H1 (cell line): ENCODE results near the gene OR5A1. TPM values are rescaled to one million over a fixed set of nuclear protein-coding genes. Genes with fewer than 3 reads are reported as not detected.

Experiments
- CTCF ChIA-PET: fragments of 300-600 bp; sonication (Branson Sonifier 250); formaldehyde crosslinking; loops from one replicate; lab custom pipeline; 2021; ENCODE audit not compliant: partially characterized antibody; lab: Charles Lee
- POLR2A ChIA-PET: fragments of 300-600 bp; sonication (Branson Sonifier 250); formaldehyde crosslinking; loops from one replicate; lab custom pipeline; 2021; ENCODE audit warnings: inconsistent platforms; ENCODE audit not compliant: partially characterized antibody; lab: Charles Lee
- DNase-seq, 2 experiments: peaks; one replicate each; pipeline versions ENCODE4 v3.0.0 to v3.0.0-alpha.2; 2010 to 2022; ENCODE audit warnings: low spot score in 2 of 2, low read depth in 1 of 2, mixed read lengths in 1 of 2
- FAIRE-seq: peaks from 2 replicates; lab custom pipeline; 2011; peaks lifted over from hg19 to GRCh38; lab: Jason Lieb, UNC
- H2AFZ ChIP-seq: 2 replicates; pipeline ENCODE4 v1.8.1; 2012; ENCODE audit warnings: low read length, inconsistent platforms
- H2AK5ac ChIP-seq: 2 replicates; pipeline ENCODE4 v1.6.1; 2013; ENCODE audit warnings: low read depth, low read length
- H2BK120ac ChIP-seq: replicated peaks from 2 replicates; pipeline ENCODE3; 2013; ENCODE audit warnings: low read depth, low read length, inconsistent platforms
- H2BK12ac ChIP-seq: 2 replicates; pipeline ENCODE4 v1.6.1; 2013; ENCODE audit warnings: low read depth, low read length
- H2BK15ac ChIP-seq: 2 replicates; pipeline ENCODE4 v1.6.1; 2013; ENCODE audit warnings: low read length
- H2BK20ac ChIP-seq: 2 replicates; pipeline ENCODE4 v1.6.1; 2013; ENCODE audit warnings: low read length
- H2BK5ac ChIP-seq: 2 replicates; pipeline ENCODE4 v1.6.1; 2013; ENCODE audit warnings: low read depth, low read length
- H3K14ac ChIP-seq: 2 replicates; pipeline ENCODE4 v1.6.1; 2013; ENCODE audit warnings: inconsistent platforms; ENCODE audit not compliant: insufficient read length
- H3K18ac ChIP-seq: 2 replicates; pipeline ENCODE4 v1.6.1; 2013; ENCODE audit warnings: low read length; ENCODE audit errors: extremely low read depth
- H3K23ac ChIP-seq: 2 replicates; pipeline ENCODE4 v1.6.1; 2013; ENCODE audit warnings: inconsistent platforms; ENCODE audit not compliant: insufficient read length
- H3K23me2 ChIP-seq: 2 replicates; pipeline ENCODE4 v1.6.1; 2013; ENCODE audit warnings: low read depth, low read length
- H3K27ac ChIP-seq: 2 replicates; pipeline ENCODE4 v1.6.1; 2011; ENCODE audit warnings: low read depth, low read length, inconsistent platforms
- H3K27me3 ChIP-seq, 4 experiments: replicated peaks in 1 of 4; 1 replicate in 1 of 4; 2 replicates in 3 of 4; pipeline versions ENCODE4 v1.6.1 to v1.8.1; 2011 to 2013; ENCODE audit warnings: low read length in 3 of 4, mild to moderate bottlenecking in 3 of 4, inconsistent platforms in 2 of 4, mixed read lengths in 2 of 4, moderate library complexity in 1 of 4; ENCODE audit not compliant: control insufficient read depth in 3 of 4, insufficient read depth in 3 of 4; ENCODE audit errors: extremely low read depth in 1 of 4
- H3K36me3 ChIP-seq, 4 experiments: 2 replicates each; pipeline versions ENCODE4 v1.6.1 to v1.8.1; 2011 to 2013; ENCODE audit warnings: mild to moderate bottlenecking in 4 of 4, low read length in 3 of 4, moderate library complexity in 2 of 4, control low read depth in 1 of 4, inconsistent platforms in 1 of 4; ENCODE audit not compliant: insufficient read depth in 4 of 4, control insufficient read depth in 2 of 4
- H3K4ac ChIP-seq: replicated peaks from 2 replicates; pipeline ENCODE3; 2013; ENCODE audit warnings: low read length, low read depth, mixed read lengths, inconsistent platforms; ENCODE audit not compliant: insufficient read length
- H3K4me1 ChIP-seq, 4 experiments: replicated peaks in 1 of 4; 1 replicate in 1 of 4; 2 replicates in 3 of 4; pipeline versions ENCODE4 v1.6.1 to v1.8.1; 2011 to 2013; ENCODE audit warnings: low read length in 3 of 4, inconsistent platforms in 2 of 4, mixed read lengths in 1 of 4; ENCODE audit not compliant: insufficient read depth in 4 of 4, control insufficient read depth in 3 of 4
- H3K4me2 ChIP-seq, 2 experiments: 2 replicates each; pipeline versions ENCODE4 v1.6.1 to v1.8.1; 2011 to 2013; ENCODE audit warnings: low read depth in 2 of 2, low read length in 2 of 2, control low read depth in 1 of 2, inconsistent platforms in 1 of 2, mild to moderate bottlenecking in 1 of 2; ENCODE audit not compliant: insufficient read depth in 1 of 2
- H3K4me3 ChIP-seq, 4 experiments: fragments of 200-600, 300-600 bp in 1 of 4; sonication (generic), shearing (Covaris generic), sonication (Bioruptor Twin) in 1 of 4; 2 replicates each; pipeline versions ENCODE4 v1.5.1 to v1.8.1; 2011 to 2016; ENCODE audit warnings: low read length in 4 of 4, low read depth in 3 of 4, control low read depth in 2 of 4, inconsistent platforms in 2 of 4, mild to moderate bottlenecking in 2 of 4, mixed read lengths in 1 of 4, moderate library complexity in 1 of 4; ENCODE audit not compliant: insufficient read depth in 2 of 4; ENCODE audit errors: extremely low read depth in 1 of 4
- H3K56ac ChIP-seq: replicated peaks from 2 replicates; pipeline ENCODE3; 2013; ENCODE audit warnings: low read depth, mild to moderate bottlenecking, mixed read lengths, low read length, inconsistent platforms; ENCODE audit not compliant: insufficient read length
- H3K79me1 ChIP-seq: 2 replicates; pipeline ENCODE4 v1.6.1; 2013; ENCODE audit warnings: low read depth, low read length, control low read depth
- H3K79me2 ChIP-seq, 2 experiments: 2 replicates each; pipeline versions ENCODE4 v1.6.1 to v1.8.1; 2012 to 2013; ENCODE audit warnings: low read length in 2 of 2, mild to moderate bottlenecking in 2 of 2, inconsistent platforms in 1 of 2; ENCODE audit not compliant: insufficient read depth in 2 of 2, control insufficient read depth in 1 of 2
- H3K9ac ChIP-seq, 4 experiments: replicated peaks in 1 of 4; 1 replicate in 1 of 4; 2 replicates in 3 of 4; pipeline versions ENCODE4 v1.6.1 to v1.8.1; 2011 to 2013; ENCODE audit warnings: low read depth in 3 of 4, low read length in 3 of 4, control low read depth in 2 of 4, mild to moderate bottlenecking in 2 of 4, moderate library complexity in 2 of 4, inconsistent platforms in 1 of 4; ENCODE audit errors: extremely low read depth in 1 of 4
- H3K9me3 ChIP-seq, 2 experiments: 2 replicates each; pipeline versions ENCODE4 v1.6.1 to v1.8.1; 2012 to 2013; ENCODE audit warnings: mild to moderate bottlenecking in 2 of 2, moderate library complexity in 2 of 2, control low read depth in 1 of 2, inconsistent platforms in 1 of 2, low read depth in 1 of 2, low read length in 1 of 2, mixed read lengths in 1 of 2; ENCODE audit not compliant: insufficient read depth in 2 of 2
- H4K20me1 ChIP-seq, 2 experiments: replicated peaks in 1 of 2; 2 replicates each; pipeline versions ENCODE3 to v1.8.1; 2011 to 2013; ENCODE audit warnings: inconsistent platforms in 2 of 2, low read length in 2 of 2, mild to moderate bottlenecking in 1 of 2; ENCODE audit not compliant: insufficient read depth in 2 of 2, control insufficient read depth in 1 of 2
- H4K5ac ChIP-seq: 2 replicates; pipeline ENCODE4 v1.6.1; 2013; ENCODE audit warnings: low read length, low read depth, mixed read lengths, inconsistent platforms; ENCODE audit not compliant: insufficient read length
- H4K8ac ChIP-seq: 2 replicates; pipeline ENCODE4 v1.8.0; 2013; ENCODE audit warnings: mild to moderate bottlenecking, moderate library complexity, low read length, inconsistent platforms; ENCODE audit not compliant: insufficient read depth; ENCODE audit errors: extremely low read depth
- H4K91ac ChIP-seq: replicated peaks from 2 replicates; pipeline ENCODE3; 2013; ENCODE audit warnings: low read length, mixed read lengths, inconsistent platforms; ENCODE audit not compliant: insufficient read length
- ASH2L ChIP-seq: fragments of 200-600, 300-600 bp; sonication (generic); IDR thresholded peaks from one replicate; pipeline ENCODE4 v1.7.1; 2017; ENCODE audit warnings: low read length
- BACH1 ChIP-seq: IDR thresholded peaks from 2 replicates; pipeline ENCODE4 v1.6.1; 2012; ENCODE audit warnings: low read length, improper control_type of control experiment
- EGR1 ChIP-seq: IDR thresholded peaks from 2 replicates; pipeline ENCODE4 v1.6.1; 2011; ENCODE audit warnings: low read depth, low read length, borderline replicate concordance
- GABPA ChIP-seq: IDR thresholded peaks from 2 replicates; pipeline ENCODE4 v1.6.1; 2011; ENCODE audit warnings: mild to moderate bottlenecking, low read length, moderate library complexity, borderline replicate concordance; ENCODE audit not compliant: insufficient read depth
- JUND ChIP-seq: IDR thresholded peaks from 2 replicates; pipeline ENCODE4 v1.6.1; 2011; ENCODE audit warnings: mild to moderate bottlenecking, improper control_type of control experiment, low read length
- MAFK ChIP-seq: IDR thresholded peaks from 2 replicates; pipeline ENCODE4 v1.6.1; 2012; ENCODE audit warnings: low read depth, mild to moderate bottlenecking, improper control_type of control experiment, low read length
- NANOG ChIP-seq: IDR thresholded peaks from 2 replicates; pipeline ENCODE4 v1.6.1; 2011; ENCODE audit warnings: low read length, low read depth, mild to moderate bottlenecking, inconsistent platforms; ENCODE audit not compliant: insufficient read depth, poor library complexity, severe bottlenecking
- PHF8 ChIP-seq: fragments of 200-600 bp; sonication (generic); conservative IDR thresholded peaks from 2 replicates; pipeline ENCODE4 v1.7.1; 2012; ENCODE audit warnings: low read depth, mild to moderate bottlenecking, inconsistent platforms, low read length, moderate library complexity
- RFX5 ChIP-seq: IDR thresholded peaks from 2 replicates; pipeline ENCODE4 v1.6.1; 2011; ENCODE audit warnings: low read depth, low read length, improper control_type of control experiment, borderline replicate concordance
- SAP30 ChIP-seq: fragments of 300-600 bp; sonication (generic); IDR thresholded peaks from 2 replicates; pipeline ENCODE4 v1.7.1; 2012; ENCODE audit warnings: low read length, moderate library complexity, mild to moderate bottlenecking, inconsistent platforms; ENCODE audit not compliant: insufficient read depth, insufficient replicate concordance
- SRF ChIP-seq: IDR thresholded peaks from 2 replicates; pipeline ENCODE4 v1.6.1; 2011; ENCODE audit warnings: mild to moderate bottlenecking, low read depth, low read length, moderate library complexity
- TCF12 ChIP-seq: IDR thresholded peaks from 2 replicates; pipeline ENCODE4 v1.6.1; 2011; ENCODE audit warnings: low read depth, mild to moderate bottlenecking, low read length
- WGBS, 2 experiments: shearing (Covaris generic) in 1 of 2; methylation state at CpG; one replicate each; pipeline versions ENCODE4 v1.1.6 to v1.1.7; 2013 to 2015; ENCODE audit warnings: low lambda C conversion rate in 2 of 2, mixed read lengths in 2 of 2, inconsistent platforms in 1 of 2, low coverage in 1 of 2, missing lambda C conversion rate in 1 of 2; ENCODE audit not compliant: insufficient replicate concordance in 2 of 2, insufficient coverage in 1 of 2, insufficient read length in 1 of 2; ENCODE audit errors: extremely low coverage in 1 of 2, missing lambda C conversion rate in 1 of 2; 5-methylcytosine and 5-hydroxymethylcytosine counted together
- polyA plus RNA-seq, 7 experiments: library from polyadenylated mRNA; depleted of rRNA in 3 of 7; stranded (reverse) in 5 of 7; unstranded in 2 of 7; fragments of >200 nt in 5 of 7; fragments of 200-250 nt in 2 of 7; gene quantifications; 1 replicate in 5 of 7; 2 replicates in 1 of 7; 4 replicates in 1 of 7; pipeline versions ENCODE4 v1.2.1 to v1.2.3, GENCODE V29; 2011 to 2013; ENCODE audit warnings: missing spikeins in 2 of 7, mixed read lengths in 2 of 7
- total RNA-seq: library from RNA; stranded (reverse); fragmentation: NEBNext Ultra II Directional; extraction: Animal tissue kit (Norgen Biotek cat#: 25700); gene quantifications from 2 replicates; pipeline ENCODE4 v1.2.1, GENCODE V29; 2021

Gene OR5A1
- total and polyA plus RNA-seq, 2 of the 8 experiments (the other 6 are each of a cell fraction or from before 2014, with no cell fraction given): not detected

DNA sequence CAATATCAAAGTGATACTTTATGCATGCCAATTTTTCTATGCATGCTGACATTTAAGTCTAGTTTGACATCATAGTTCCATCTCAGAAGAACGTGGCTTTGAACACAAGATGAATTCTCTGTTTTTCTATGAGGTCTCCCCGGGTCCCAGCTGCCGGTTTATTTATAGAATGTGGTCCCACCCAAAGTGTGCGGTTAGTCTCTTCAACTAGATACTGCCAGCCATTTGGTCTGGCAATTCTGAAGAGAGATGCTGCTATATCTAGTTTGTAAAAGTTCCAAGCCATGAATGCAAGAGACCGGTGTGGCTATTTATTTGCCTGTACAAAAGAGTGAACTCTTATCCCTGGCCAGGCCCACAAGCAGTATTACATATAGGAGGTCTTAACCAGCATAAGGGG lies 19.2 kb upstream of the OR5A1 start:
- no peak overlapping the region for H2AFZ ChIP-seq
- H3K4me3 ChIP-seq: no peak overlapping the region
- CTCF ChIA-PET: interaction anchor here (1.2 to 4.1 kb wide), 2 partner anchors 9 to 13 kb away, joined by 3 to 10 read pairs; partner anchors contain the start of gene OR5A2
- no peak overlapping the region for H3K18ac ChIP-seq
- no peak overlapping the region for H3K27ac ChIP-seq
- H3K4me2 ChIP-seq: no peak overlapping the region
- H2BK5ac ChIP-seq: no peak overlapping the region
- no peak overlapping the region for H4K8ac ChIP-seq
- H3K4ac ChIP-seq: no peak overlapping the region
- DNase-seq (no peak), FAIRE-seq (no peak)
- peaks cover 0 to 2% of the 10 kb centered on the region in 2 experiments; a peak in 1 of 4 replicates for H3K9me3 ChIP-seq
- TF ChIP-seq BACH1 (no peak), PHF8 (no peak), JUND (no peak), RFX5 (no peak), SAP30 (no peak), ASH2L (no peak), GABPA (no peak), EGR1 (no peak), SRF (no peak), TCF12 (no peak), NANOG (no peak), MAFK (no peak)
- H3K79me1 ChIP-seq: no peaks in the 10 kb centered on the region
- H3K9ac ChIP-seq: no peak overlapping the region
- H3K56ac ChIP-seq: no peak overlapping the region
- POLR2A ChIA-PET: no interaction called here
- H4K91ac ChIP-seq: no peak overlapping the region
- no peak overlapping the region for H3K23ac ChIP-seq
- H3K14ac ChIP-seq: no peak overlapping the region
- H4K5ac ChIP-seq: no peak overlapping the region
- H3K23me2 ChIP-seq: no peaks in the 10 kb centered on the region
- no peak overlapping the region for H2AK5ac ChIP-seq
- H3K79me2 ChIP-seq: no peaks in the 10 kb centered on the region
- 95% methylated on average over 5 of the region's 5 CpGs; no CpG with 5 or more reads in 1 of the 2 experiments for WGBS, 2 experiments
- H3K4me1 ChIP-seq: no peaks in the 10 kb centered on the region
- no peak overlapping the region for H2BK15ac ChIP-seq
- no peaks in the 10 kb centered on the region for H4K20me1 ChIP-seq
- no peaks in the 10 kb centered on the region for H3K36me3 ChIP-seq
- no peak overlapping the region for H2BK120ac ChIP-seq
- no peak overlapping the region for H2BK12ac ChIP-seq
- no peaks in the 10 kb centered on the region for H3K27me3 ChIP-seq
- H2BK20ac ChIP-seq: no peak overlapping the region
